ENCODE results near the gene ASXL2. TPM values are rescaled to one million over a fixed set of nuclear protein-coding genes. Genes with fewer than 3 reads are reported as not detected.

ASXL2 gene
- total RNA-seq, 1 experiment from 2014 or later, result 32.7 TPM

GRCh38 chr2:25712455-25712854 is 165.8 kb downstream of the ASXL2 start:
- Histone ChIP-seq H3K18ac (ENCODE audit: insufficient read length, low read depth, low read length) (no peak overlapping the region), H4K8ac (replicated peaks; ENCODE audit: insufficient read length, low read depth, low read length) (no peak overlapping the region), H3K79me1 (ENCODE audit: insufficient read depth, low read depth, low read length, poor library complexity, severe bottlenecking) (no peaks in the 10 kb centered on the region), H3K56ac (ENCODE audit: insufficient read length, low read depth, low read length) (no peak overlapping the region), H3K14ac (ENCODE audit: insufficient read depth, low read length) (no peak overlapping the region), H4K91ac (ENCODE audit: insufficient read length, low read depth, low read length) (no peak overlapping the region), H4K5ac (ENCODE audit: insufficient read length, low read depth, low read length) (no peak overlapping the region), H3K27ac (ENCODE audit: insufficient read length, low read depth, low read length) (no peak overlapping the region), H3K23me2 (ENCODE audit: insufficient read length, low read depth, low read length, poor library complexity, severe bottlenecking) (no peaks in the 10 kb centered on the region), H3K4me2 (ENCODE audit: insufficient read depth, insufficient read length, low read length) (no peak overlapping the region), H2BK12ac (ENCODE audit: insufficient read length, low read depth, low read length) (no peak overlapping the region), H3K9me3 (ENCODE audit: control insufficient read depth, low read depth, low read length) (no peaks in the 10 kb centered on the region), H2BK20ac (ENCODE audit: low read depth, low read length, poor library complexity, severe bottlenecking) (no peak overlapping the region), H2AFZ (ENCODE audit: low read length) (no peak overlapping the region), H2BK15ac (ENCODE audit: low read depth, low read length) (no peak overlapping the region), H2BK5ac (ENCODE audit: insufficient read length, low read length) (no peak overlapping the region), H3K4me1 (ENCODE audit: insufficient read depth, low read length) (no peaks in the 10 kb centered on the region), H3K23ac (ENCODE audit: insufficient read length, low read depth, low read length) (no peak overlapping the region), H2AK5ac (ENCODE audit: insufficient read length, low read length) (no peak overlapping the region), H3K4ac (ENCODE audit: low read depth, low read length) (no peak overlapping the region), H3K9ac (ENCODE audit: extremely low read depth, insufficient read length, low read length) (no peak overlapping the region), H2BK120ac (ENCODE audit: low read depth, low read length, poor library complexity, severe bottlenecking) (no peak overlapping the region), H3T11ph (ENCODE audit: low read length) (no peak overlapping the region), H3K79me2 (ENCODE audit: insufficient read depth, low read length) (no peaks in the 10 kb centered on the region), H4K20me1 (ENCODE audit: control insufficient read depth, insufficient read depth, insufficient read length) (no peaks in the 10 kb centered on the region), H3K27me3 (ENCODE audit: insufficient read depth, low read length) (no peaks in the 10 kb centered on the region)
- 0 out of 2 replicates have a peak, but pooled peaks cover 1% of the 10 kb centered on the region for H3K27me3 Mint-ChIP-seq (ENCODE audit: low read depth)
- H3K27ac Mint-ChIP-seq, result no peak overlapping the region
- H3K4me1 Mint-ChIP-seq, result no peaks in the 10 kb centered on the region; a peak in 1 of 4 replicates
- no peak for DNase-seq
- no CpG with 5 or more reads among the region's 5 CpGs for WGBS (ENCODE audit: extremely low coverage, insufficient read length, low lambda C conversion rate)
- H3K4me3 Mint-ChIP-seq, result no peak overlapping the region
- no peaks in the 10 kb centered on the region for H3K36me3 Mint-ChIP-seq (ENCODE audit: insufficient read depth in 1 of 3, low read depth in 3 of 3)
- TF ChIP-seq CTCF (conservative IDR thresholded peaks at IDR 0.05), result no peak
- H3K9me3 Mint-ChIP-seq, result no peaks in the 10 kb centered on the region
